HG02938 (cell line): ENCODE data around the gene GPR89A.
"Not testable (repeated sequence)": the region's sequence is repeated elsewhere in the genome, so short reads cannot be mapped to it uniquely, and the experiment has no call there.

Experiments used
- ATAC-seq: cut with Tn5 transposase; IDR thresholded peaks from one replicate; pipeline ENCODE4 v1.9.1; 2021; ENCODE audit warnings: mild to moderate bottlenecking, moderate library complexity; ENCODE audit not compliant: unreplicated experiment

The GPR89A gene

GRCh38 chr1:145684858-145685257, 77.1 kb downstream of the GPR89A start:
- ATAC-seq, result not testable (repeated sequence)

- ATAC-seq, result not testable (repeated sequence)
Observed at GRCh38 chr1:145686078-145686477, 78.3 kb downstream of the GPR89A start.

- ATAC-seq, result no peak
Observed at GRCh38 chr1:145688328-145688727, 80.5 kb downstream of the GPR89A start.

GRCh38 chr1:145688924-145689323, 81.1 kb downstream of the GPR89A start:
- no peak for ATAC-seq

GRCh38 chr1:145689922-145690321, 82.1 kb downstream of the GPR89A start:
- no peak for ATAC-seq

- peak; percentile 62 for ATAC-seq
Observed at GRCh38 chr1:145690587-145691558, 83.1 kb downstream of the GPR89A start.

GRCh38 chr1:145692785-145693443, 85.1 kb downstream of the GPR89A start:
- ATAC-seq, result no peak

- no peak for ATAC-seq
Observed at GRCh38 chr1:145695821-145696629, 88.2 kb downstream of the GPR89A start.

GRCh38 chr1:145696630-145696960, 88.8 kb downstream of the GPR89A start:
- no peak for ATAC-seq

GRCh38 chr1:145701306-145701862, 93.6 kb downstream of the GPR89A start:
- no peak for ATAC-seq

- ATAC-seq, result no peak
Observed at GRCh38 chr1:145702052-145702451, 94.3 kb downstream of the GPR89A start.

GRCh38 chr1:145702826-145703225, 95.0 kb downstream of the GPR89A start:
- ATAC-seq, result no peak

- no peak for ATAC-seq
Observed at GRCh38 chr1:145705622-145706021, 97.8 kb downstream of the GPR89A start.

GRCh38 chr1:145706086-145706664, 98.4 kb downstream of the GPR89A start:
- no peak for ATAC-seq

GRCh38 chr1:145707183-145707867, 99.5 kb downstream of the GPR89A start, which contains the start of gene PDZK1:
Gene PDZK1 (minus strand): TSS chr1:145707368. CDS start chr1:145688021, 19,347 bp downstream.
- ATAC-seq, result no peak

- ATAC-seq, result no peak
Observed at GRCh38 chr1:145708063-145708462, 100.3 kb downstream of the GPR89A start.

- no peak for ATAC-seq
Observed at GRCh38 chr1:145710291-145711027, 102.7 kb downstream of the GPR89A start.

GRCh38 chr1:145711213-145711651, 103.4 kb downstream of the GPR89A start:
- no peak for ATAC-seq

GRCh38 chr1:145714524-145715111, 106.8 kb downstream of the GPR89A start:
- ATAC-seq, result no peak
